Left ventricle myocardium inferior (tissue), 1 donor: ENCODE data around the gene WNT11. TPM values are rescaled to one million over a fixed set of nuclear protein-coding genes. Genes with fewer than 3 reads are reported as not detected.
A peak's percentile ranks its signal among the peaks of the same experiment; 100 is the strongest.

Source experiments
- DNase-seq: peaks from one replicate; pipeline ENCODE4 v3.0.0-alpha.2; 2020
- H3K27ac ChIP-seq: fragments of 200-600 bp; replicated peaks from 2 replicates; pipeline ENCODE4 v1.8.0; 2021
- H3K27me3 ChIP-seq: fragments of 200-600 bp; 2 replicates; pipeline ENCODE4 v1.8.0; 2021; ENCODE audit warnings: low read depth
- H3K36me3 ChIP-seq: fragments of 200-600 bp; 2 replicates; pipeline ENCODE4 v1.8.0; 2021
- H3K4me1 ChIP-seq: fragments of 200-600 bp; 2 replicates; pipeline ENCODE4 v1.8.0; 2021
- H3K4me3 ChIP-seq: fragments of 200-600 bp; 2 replicates; pipeline ENCODE4 v1.8.0; 2021; ENCODE audit warnings: mild to moderate bottlenecking, moderate library complexity
- H3K9me3 ChIP-seq: fragments of 200-600 bp; replicated peaks from 2 replicates; pipeline ENCODE4 v1.8.0; 2021
- CTCF ChIP-seq: fragments of 200-600 bp; IDR thresholded peaks from 2 replicates; pipeline ENCODE4 v1.8.0; 2021; ENCODE audit warnings: antibody characterized with exemption, mild to moderate bottlenecking, borderline replicate concordance
- intact Hi-C: fragments of 100-400 bp; cut with micrococcal nuclease; formaldehyde crosslinking; loops from one replicate; pipeline ENCODE4 v1.11.0; 2022
- total RNA-seq: library from RNA; stranded (reverse); fragmentation: NEBNext Ultra II Directional; extraction: Animal tissue kit (Norgen Biotek cat#: 25700); gene quantifications from one replicate; pipeline ENCODE4 v1.2.1, GENCODE V29; 2021
- donor health status: DM: no; HTN: yes; CAD: no; lungs with severe emphysema.

Gene WNT11
- total RNA-seq, 1 donor from 2014 or later, result 22.7 TPM

GRCh38 chr11:76208438-76209374, 2.4 kb upstream of the WNT11 start:
- Histone ChIP-seq H3K36me3 (no peaks in the 10 kb centered on the region), H3K9me3 (no peaks in the 10 kb centered on the region), H3K4me3 (peak overlapping the region; percentile 70), H3K27ac (peak overlapping the region; percentile 75), H3K4me1 (peaks cover 60% of the 10 kb centered on the region), H3K27me3 (peaks cover 8% of the 10 kb centered on the region)
- peak; percentile 90 for TF ChIP-seq CTCF
- intact Hi-C loops, result loop anchor here (2.0 kb wide), 1 partner anchor 110 kb away; no protein-coding TSS in a partner anchor
- DNase-seq, result peak; percentile 82

GRCh38 chr11:76207642-76208401, 1.5 kb upstream of the WNT11 start:
- no peaks in the 10 kb centered on the region for H3K9me3 ChIP-seq
- peak; percentile 99 for TF ChIP-seq CTCF
- intact Hi-C loops, result loop anchor here (2.0 kb wide), 1 partner anchor 111 kb away; no protein-coding TSS in a partner anchor
- H3K27ac ChIP-seq, result peak overlapping the region; percentile 75
- H3K4me3 ChIP-seq, result peak overlapping the region; percentile 70
- H3K36me3 ChIP-seq, result no peaks in the 10 kb centered on the region
- H3K4me1 ChIP-seq, result peaks cover 60% of the 10 kb centered on the region
- peak; percentile 81 for DNase-seq
- peaks cover 8% of the 10 kb centered on the region for H3K27me3 ChIP-seq

GRCh38 chr11:76206077-76206326, 300 bp downstream of the WNT11 start:
- no peaks in the 10 kb centered on the region for H3K27me3 ChIP-seq
- peaks cover 59% of the 10 kb centered on the region for H3K4me1 ChIP-seq
- intact Hi-C loops, result no loop called here

GRCh38 chr11:76205252-76206076, 838 bp downstream of the WNT11 start:
- Histone ChIP-seq H3K4me3 (peak overlapping the region; percentile 70), H3K27me3 (no peaks in the 10 kb centered on the region), H3K9me3 (no peaks in the 10 kb centered on the region), H3K27ac (no peak overlapping the region), H3K36me3 (no peaks in the 10 kb centered on the region), H3K4me1 (peaks cover 54% of the 10 kb centered on the region)
- no peak for TF ChIP-seq CTCF
- DNase-seq, result no peak
- intact Hi-C loops, result no loop called here

More at GRCh38 chr11:76206077-76206326, 300 bp downstream of the WNT11 start:
- DNase-seq, result no peak
- no peaks in the 10 kb centered on the region for H3K36me3 ChIP-seq
- H3K27ac ChIP-seq, result no peak overlapping the region
- H3K9me3 ChIP-seq, result no peaks in the 10 kb centered on the region
- peak overlapping the region; percentile 70 for H3K4me3 ChIP-seq
- TF ChIP-seq CTCF, result no peak

- Histone ChIP-seq H3K27me3 (no peaks in the 10 kb centered on the region), H3K4me3 (no peak overlapping the region), H3K36me3 (no peaks in the 10 kb centered on the region), H3K9me3 (no peaks in the 10 kb centered on the region), H3K4me1 (peaks cover 38% of the 10 kb centered on the region), H3K27ac (no peak overlapping the region)
- intact Hi-C loops, result no loop called here
- TF ChIP-seq CTCF, result no peak
- DNase-seq, result no peak
Measured at GRCh38 chr11:76203937-76204336, 2.4 kb downstream of the WNT11 start.
